ENCODE results near the gene B3GNT3.
"Not testable (repeated sequence)": the region's sequence is repeated elsewhere in the genome, so short reads cannot be mapped to it uniquely, and the experiment has no call there.

B3GNT3 gene

DNA sequence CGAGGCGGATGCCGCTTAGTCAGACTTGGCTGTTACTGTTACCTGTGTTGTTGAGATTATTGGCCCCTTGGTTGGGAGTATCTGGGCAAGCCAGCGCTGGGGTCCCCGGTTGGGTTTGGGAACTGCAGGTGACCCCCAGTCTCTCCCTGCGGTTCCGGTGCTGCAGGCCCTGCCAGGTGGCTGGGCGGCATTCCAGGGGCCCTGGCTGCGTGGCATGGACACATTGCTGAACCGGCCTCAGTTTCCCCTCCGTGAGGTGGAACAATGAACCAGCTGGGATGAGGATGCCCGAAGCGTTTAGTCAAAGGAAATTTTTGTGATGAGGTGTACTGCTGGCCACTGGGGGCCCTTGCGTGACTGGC, 538 bp downstream of the B3GNT3 start:
- Histone ChIP-seq H3K36me3 (ENCODE audit: insufficient read depth, low read length) (no peaks in the 10 kb centered on the region), H3K27me3 (ENCODE audit: insufficient read depth, low read length) (peaks cover 48% of the 10 kb centered on the region), H3K9me3 (ENCODE audit: low read length) (no peaks in the 10 kb centered on the region), H2AFZ (ENCODE audit: low read depth, low read length) (no peak overlapping the region), H3K4me1 (ENCODE audit: insufficient read depth, low read length) (peaks cover 7% of the 10 kb centered on the region), H3K4me3 (ENCODE audit: low read length) (no peak overlapping the region)

GRCh38 chr19:17796013-17796837, 1.3 kb downstream of the B3GNT3 start:
- Histone ChIP-seq H3K4me3 (ENCODE audit: low read length) (no peak overlapping the region), H3K27me3 (ENCODE audit: insufficient read depth, low read length) (peaks cover 48% of the 10 kb centered on the region), H2AFZ (ENCODE audit: low read depth, low read length) (no peak overlapping the region), H3K36me3 (ENCODE audit: insufficient read depth, low read length) (no peaks in the 10 kb centered on the region), H3K9me3 (ENCODE audit: low read length) (no peaks in the 10 kb centered on the region), H3K4me1 (ENCODE audit: insufficient read depth, low read length) (peaks cover 6% of the 10 kb centered on the region)

GRCh38 chr19:17796838-17797423, 2.0 kb downstream of the B3GNT3 start:
- no peaks in the 10 kb centered on the region for H3K4me1 ChIP-seq (ENCODE audit: insufficient read depth, low read length)
- H3K9me3 ChIP-seq (ENCODE audit: low read length), result no peaks in the 10 kb centered on the region
- no peaks in the 10 kb centered on the region for H3K36me3 ChIP-seq (ENCODE audit: insufficient read depth, low read length)
- H2AFZ ChIP-seq (ENCODE audit: low read depth, low read length), result no peak overlapping the region
- H3K27me3 ChIP-seq (ENCODE audit: insufficient read depth, low read length), result peaks cover 48% of the 10 kb centered on the region
- H3K4me3 ChIP-seq (ENCODE audit: low read length), result no peak overlapping the region

DNA sequence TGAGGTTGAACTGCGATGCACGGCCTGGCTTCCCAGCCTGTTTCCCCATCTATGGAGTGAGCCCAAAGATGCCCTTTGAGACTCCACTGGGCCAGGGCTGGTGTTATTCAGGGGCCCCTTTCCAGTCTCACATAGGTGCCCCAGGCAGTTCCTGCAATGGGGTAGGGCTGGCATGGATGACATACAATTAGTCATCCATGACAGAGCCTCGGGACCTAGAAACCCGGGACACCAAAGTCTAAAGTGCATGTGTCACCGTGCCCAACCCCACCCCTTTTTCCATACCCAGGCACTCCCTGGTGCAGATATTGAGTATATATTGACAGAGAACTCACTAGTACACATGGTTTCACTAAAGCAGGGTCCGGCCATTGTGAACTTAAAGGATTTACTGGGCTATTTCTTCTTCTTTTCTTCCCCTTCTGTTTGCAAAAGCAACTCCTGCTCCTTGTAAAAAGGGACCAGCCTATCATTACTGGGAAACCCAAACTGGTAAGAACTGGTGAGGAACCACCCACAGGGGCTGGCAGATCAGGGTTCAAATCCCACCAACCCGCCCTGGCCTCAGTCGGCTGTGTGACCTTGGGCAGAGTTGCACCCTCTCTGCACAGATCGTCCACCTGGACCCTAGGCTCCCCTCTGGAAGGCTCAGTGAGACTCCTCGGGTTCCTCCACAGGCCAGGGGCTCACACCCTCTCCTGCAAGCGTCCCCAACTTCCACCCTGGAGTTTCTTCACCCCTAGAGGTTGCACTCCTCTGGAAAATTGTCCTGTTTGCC, 2.7 kb downstream of the B3GNT3 start:
- no peak overlapping the region for H2AFZ ChIP-seq (ENCODE audit: low read depth, low read length)
- no peak overlapping the region for H3K4me3 ChIP-seq (ENCODE audit: low read length)
- no peaks in the 10 kb centered on the region for H3K36me3 ChIP-seq (ENCODE audit: insufficient read depth, low read length)
- no peaks in the 10 kb centered on the region for H3K9me3 ChIP-seq (ENCODE audit: low read length)
- H3K4me1 ChIP-seq (ENCODE audit: insufficient read depth, low read length), result no peaks in the 10 kb centered on the region
- peaks cover 51% of the 10 kb centered on the region for H3K27me3 ChIP-seq (ENCODE audit: insufficient read depth, low read length)

- not testable (repeated sequence) for H3K4me1 ChIP-seq (ENCODE audit: insufficient read depth, low read length); H3K9me3 ChIP-seq (ENCODE audit: low read length); H3K4me3 ChIP-seq (ENCODE audit: low read length); H2AFZ ChIP-seq (ENCODE audit: low read depth, low read length); H3K36me3 ChIP-seq (ENCODE audit: insufficient read depth, low read length)
- peaks cover 47% of the 10 kb centered on the region for H3K27me3 ChIP-seq (ENCODE audit: insufficient read depth, low read length)
These were observed 3.7 kb downstream of the B3GNT3 start for GRCh38 chr19:17798599-17798998.

DNA sequence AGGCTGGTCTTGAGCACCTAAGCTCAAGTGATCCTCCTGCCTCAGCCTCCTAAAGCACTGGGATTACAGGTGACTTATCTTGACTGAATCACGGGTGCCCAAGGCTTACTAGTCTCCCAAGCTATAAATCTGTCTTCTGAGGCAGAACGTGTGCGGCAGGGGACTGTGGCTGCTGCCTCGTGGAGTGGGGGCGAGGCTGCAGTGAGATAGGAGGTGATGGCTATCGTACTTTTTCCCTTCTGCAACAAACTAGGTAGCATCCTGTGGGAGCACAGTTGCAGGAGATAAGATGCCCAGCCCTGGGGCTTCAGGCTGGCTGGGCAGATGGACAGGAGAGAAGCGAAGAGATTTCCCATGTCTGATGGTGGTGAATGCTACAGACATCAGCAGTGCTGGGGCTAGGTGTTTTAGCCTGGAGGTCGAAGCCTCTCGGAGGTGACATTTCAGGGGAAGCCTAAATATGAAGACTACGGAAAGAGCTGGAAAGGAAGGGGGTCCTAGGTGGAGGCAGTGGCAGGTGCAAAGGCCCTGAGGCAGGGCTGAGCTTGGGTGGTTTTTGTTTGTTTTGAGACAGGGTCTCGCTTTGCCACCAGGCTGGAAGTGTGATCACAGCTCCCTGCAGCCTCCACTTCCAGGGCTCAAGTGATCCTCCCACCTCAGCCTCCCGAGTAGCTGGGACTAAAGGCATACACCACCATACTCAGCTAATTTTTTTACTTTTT, 7.4 kb downstream of the B3GNT3 start:
- Histone ChIP-seq H3K9me3 (ENCODE audit: low read length) (no peaks in the 10 kb centered on the region), H3K4me3 (ENCODE audit: low read length) (no peak overlapping the region), H3K4me1 (ENCODE audit: insufficient read depth, low read length) (no peaks in the 10 kb centered on the region)

DNA sequence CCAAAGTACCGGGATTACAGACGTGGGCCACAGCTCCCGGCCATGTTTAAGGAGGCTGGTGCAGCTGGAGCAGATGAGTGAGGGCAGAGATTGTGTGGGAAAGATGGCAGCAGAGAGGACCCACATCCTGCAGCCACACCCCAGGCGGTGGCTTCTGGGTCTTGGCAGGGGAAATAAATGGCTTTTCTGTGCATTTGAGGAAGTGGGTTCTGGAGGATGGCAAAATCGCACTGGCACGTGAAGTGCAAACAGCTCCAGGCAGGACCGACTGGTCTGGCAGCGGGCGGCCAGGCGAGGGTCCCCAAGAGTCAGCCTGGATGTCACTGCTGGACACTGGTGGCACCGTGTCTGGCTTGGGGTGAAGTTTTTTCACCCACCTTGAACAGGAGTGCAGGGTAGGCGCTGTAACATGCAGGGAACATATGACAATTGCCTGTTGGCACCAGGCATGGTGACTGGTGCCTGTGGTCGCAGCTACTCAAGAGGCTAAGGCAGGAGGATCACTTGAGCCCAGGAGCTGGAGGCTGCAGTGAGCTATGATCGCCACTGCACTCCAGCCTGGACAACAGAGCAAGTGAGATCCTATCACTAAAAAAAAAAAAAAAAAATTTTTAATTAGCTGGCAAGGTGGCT, 8.4 kb downstream of the B3GNT3 start:
- Histone ChIP-seq H3K4me3 (ENCODE audit: low read length) (no peak overlapping the region), H3K27me3 (ENCODE audit: insufficient read depth, low read length) (peaks cover 7% of the 10 kb centered on the region), H3K36me3 (ENCODE audit: insufficient read depth, low read length) (no peaks in the 10 kb centered on the region), H2AFZ (ENCODE audit: low read depth, low read length) (no peak overlapping the region), H3K9me3 (ENCODE audit: low read length) (no peaks in the 10 kb centered on the region), H3K4me1 (ENCODE audit: insufficient read depth, low read length) (no peaks in the 10 kb centered on the region)

More for the DNA sequence above, 7.4 kb downstream of the B3GNT3 start:
- Histone ChIP-seq H3K36me3 (ENCODE audit: insufficient read depth, low read length) (no peaks in the 10 kb centered on the region), H2AFZ (ENCODE audit: low read depth, low read length) (no peak overlapping the region), H3K27me3 (ENCODE audit: insufficient read depth, low read length) (peaks cover 11% of the 10 kb centered on the region)

- no peaks in the 10 kb centered on the region for H3K9me3 ChIP-seq (ENCODE audit: low read length)
- no peak overlapping the region for H2AFZ ChIP-seq (ENCODE audit: low read depth, low read length)
- H3K27me3 ChIP-seq (ENCODE audit: insufficient read depth, low read length), result peaks cover 5% of the 10 kb centered on the region
- H3K4me3 ChIP-seq (ENCODE audit: low read length), result no peak overlapping the region
- no peaks in the 10 kb centered on the region for H3K36me3 ChIP-seq (ENCODE audit: insufficient read depth, low read length)
- H3K4me1 ChIP-seq (ENCODE audit: insufficient read depth, low read length), result no peaks in the 10 kb centered on the region
These were observed 10.5 kb downstream of the B3GNT3 start for GRCh38 chr19:17805427-17805826.

DNA sequence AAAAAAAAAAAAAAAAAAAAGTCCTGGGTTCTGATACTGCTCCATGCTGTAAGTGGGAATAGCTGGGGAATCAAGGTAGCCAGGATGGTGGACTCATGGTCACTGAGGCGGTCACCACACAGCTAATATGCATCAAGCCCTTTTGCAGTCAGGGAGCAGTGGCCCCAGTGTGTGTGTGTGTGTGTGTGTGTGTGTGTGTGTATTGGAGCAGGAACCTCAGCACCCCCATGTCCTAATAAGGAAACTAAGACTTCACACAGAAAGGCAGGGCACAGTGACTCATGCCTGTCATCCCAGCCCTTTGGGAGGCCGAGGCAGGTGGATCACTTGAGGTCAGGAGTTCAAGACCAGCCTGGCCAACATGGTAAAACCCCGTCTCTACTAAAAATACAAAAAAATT, 12.0 kb downstream of the B3GNT3 start:
- H3K4me3 ChIP-seq (ENCODE audit: low read length), result no peak overlapping the region
- H3K9me3 ChIP-seq (ENCODE audit: low read length), result no peaks in the 10 kb centered on the region
- no peaks in the 10 kb centered on the region for H3K36me3 ChIP-seq (ENCODE audit: insufficient read depth, low read length)
- H3K4me1 ChIP-seq (ENCODE audit: insufficient read depth, low read length), result no peaks in the 10 kb centered on the region
- no peak overlapping the region for H2AFZ ChIP-seq (ENCODE audit: low read depth, low read length)
- H3K27me3 ChIP-seq (ENCODE audit: insufficient read depth, low read length), result peaks cover 4% of the 10 kb centered on the region

DNA sequence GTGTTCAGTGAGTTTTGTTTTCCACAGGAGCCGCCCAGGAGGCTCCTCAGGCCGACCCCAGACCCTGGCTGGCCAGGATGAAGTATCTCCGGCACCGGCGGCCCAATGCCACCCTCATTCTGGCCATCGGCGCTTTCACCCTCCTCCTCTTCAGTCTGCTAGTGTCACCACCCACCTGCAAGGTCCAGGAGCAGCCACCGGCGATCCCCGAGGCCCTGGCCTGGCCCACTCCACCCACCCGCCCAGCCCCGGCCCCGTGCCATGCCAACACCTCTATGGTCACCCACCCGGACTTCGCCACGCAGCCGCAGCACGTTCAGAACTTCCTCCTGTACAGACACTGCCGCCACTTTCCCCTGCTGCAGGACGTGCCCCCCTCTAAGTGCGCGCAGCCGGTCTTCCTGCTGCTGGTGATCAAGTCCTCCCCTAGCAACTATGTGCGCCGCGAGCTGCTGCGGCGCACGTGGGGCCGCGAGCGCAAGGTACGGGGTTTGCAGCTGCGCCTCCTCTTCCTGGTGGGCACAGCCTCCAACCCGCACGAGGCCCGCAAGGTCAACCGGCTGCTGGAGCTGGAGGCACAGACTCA, 12.9 kb downstream of the B3GNT3 start:
- H3K27me3 ChIP-seq (ENCODE audit: insufficient read depth, low read length), result peaks cover 2% of the 10 kb centered on the region
- H3K9me3 ChIP-seq (ENCODE audit: low read length), result no peaks in the 10 kb centered on the region
- no peak overlapping the region for H2AFZ ChIP-seq (ENCODE audit: low read depth, low read length)
- no peak overlapping the region for H3K4me3 ChIP-seq (ENCODE audit: low read length)
- H3K4me1 ChIP-seq (ENCODE audit: insufficient read depth, low read length), result no peaks in the 10 kb centered on the region
- H3K36me3 ChIP-seq (ENCODE audit: insufficient read depth, low read length), result no peaks in the 10 kb centered on the region

GRCh38 chr19:17811103-17811502, 16.2 kb downstream of the B3GNT3 start:
- Histone ChIP-seq H3K4me1 (ENCODE audit: insufficient read depth, low read length) (no peaks in the 10 kb centered on the region), H2AFZ (ENCODE audit: low read depth, low read length) (no peak overlapping the region), H3K9me3 (ENCODE audit: low read length) (no peaks in the 10 kb centered on the region), H3K27me3 (ENCODE audit: insufficient read depth, low read length) (peaks cover 2% of the 10 kb centered on the region), H3K36me3 (ENCODE audit: insufficient read depth, low read length) (no peaks in the 10 kb centered on the region), H3K4me3 (ENCODE audit: low read length) (no peak overlapping the region)

- H3K9me3 ChIP-seq (ENCODE audit: low read length), result no peaks in the 10 kb centered on the region
- H3K4me3 ChIP-seq (ENCODE audit: low read length), result no peak overlapping the region
- H2AFZ ChIP-seq (ENCODE audit: low read depth, low read length), result no peak overlapping the region
- H3K27me3 ChIP-seq (ENCODE audit: insufficient read depth, low read length), result peaks cover 2% of the 10 kb centered on the region
- no peaks in the 10 kb centered on the region for H3K4me1 ChIP-seq (ENCODE audit: insufficient read depth, low read length)
- no peaks in the 10 kb centered on the region for H3K36me3 ChIP-seq (ENCODE audit: insufficient read depth, low read length)
These were observed 16.7 kb downstream of the B3GNT3 start for GRCh38 chr19:17811681-17812080.
